ENCODE measurements around the gene INSRR.

- TF ChIP-seq POLR2A (IDR thresholded peaks at IDR 0.05; ENCODE audit: low read depth, low read length) (no peak), POLR2AphosphoS5 (IDR thresholded peaks at IDR 0.05; ENCODE audit: low read depth, low read length) (no peak)
Measured at GRCh38 chr1:156851779-156852417, 7.0 kb downstream of the INSRR start.
